GM21423 (cell line): ENCODE results near the gene LMAN1.

Experiments used
- ATAC-seq: cut with Tn5 transposase; IDR thresholded peaks from one replicate; pipeline ENCODE4 v1.9.1; 2021; ENCODE audit warnings: mild to moderate bottlenecking, moderate library complexity; ENCODE audit not compliant: unreplicated experiment

The LMAN1 gene

DNA sequence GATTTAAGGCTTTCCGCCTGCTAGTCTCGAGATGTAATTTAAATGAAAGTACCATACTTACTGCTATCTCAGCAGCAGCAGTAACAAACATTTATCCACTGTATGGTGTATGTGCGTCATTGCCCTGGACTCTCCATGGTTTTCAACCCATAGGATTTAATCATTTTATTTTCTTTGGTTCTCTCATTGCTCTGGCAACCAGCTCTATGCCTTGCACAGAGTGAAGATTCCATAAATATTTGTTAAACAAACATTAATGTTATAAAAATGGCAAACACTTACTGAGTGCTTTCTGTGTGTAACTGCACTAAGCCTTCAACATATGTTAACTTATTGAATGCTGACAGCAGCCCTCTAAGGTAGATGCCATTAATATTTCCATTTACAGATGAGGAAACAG is 1.3 kb upstream of the LMAN1 start:
- ATAC-seq, result no peak

GRCh38 chr18:59359576-59359952 is 499 bp upstream of the LMAN1 start:
- ATAC-seq, result no peak

- ATAC-seq, result no peak
Measured at GRCh38 chr18:59358414-59358711, 702 bp downstream of the LMAN1 start.

DNA sequence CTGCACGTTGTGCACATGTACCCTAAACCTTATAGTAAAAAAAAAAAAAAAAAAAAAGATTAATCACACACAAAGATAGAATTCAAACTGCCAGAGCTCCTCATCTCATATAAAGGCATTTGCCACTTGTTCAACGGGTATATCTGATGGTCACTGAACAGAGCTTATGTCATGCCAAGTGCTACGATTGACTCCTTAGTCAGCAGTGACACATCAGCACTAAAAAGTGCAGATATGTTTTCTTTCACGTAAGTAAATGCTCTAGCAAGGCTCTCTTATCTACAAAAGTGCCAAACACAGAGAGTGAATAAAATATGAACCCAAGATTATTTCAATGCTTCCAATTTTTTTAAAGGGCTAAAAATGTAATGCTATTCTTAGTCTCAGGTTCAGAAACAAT is 1.1 kb downstream of the LMAN1 start:
- no peak for ATAC-seq

- no peak for ATAC-seq
Measured at GRCh38 chr18:59354731-59355130, 4.3 kb downstream of the LMAN1 start.

GRCh38 chr18:59353079-59353680 is 5.9 kb downstream of the LMAN1 start:
- no peak for ATAC-seq

DNA sequence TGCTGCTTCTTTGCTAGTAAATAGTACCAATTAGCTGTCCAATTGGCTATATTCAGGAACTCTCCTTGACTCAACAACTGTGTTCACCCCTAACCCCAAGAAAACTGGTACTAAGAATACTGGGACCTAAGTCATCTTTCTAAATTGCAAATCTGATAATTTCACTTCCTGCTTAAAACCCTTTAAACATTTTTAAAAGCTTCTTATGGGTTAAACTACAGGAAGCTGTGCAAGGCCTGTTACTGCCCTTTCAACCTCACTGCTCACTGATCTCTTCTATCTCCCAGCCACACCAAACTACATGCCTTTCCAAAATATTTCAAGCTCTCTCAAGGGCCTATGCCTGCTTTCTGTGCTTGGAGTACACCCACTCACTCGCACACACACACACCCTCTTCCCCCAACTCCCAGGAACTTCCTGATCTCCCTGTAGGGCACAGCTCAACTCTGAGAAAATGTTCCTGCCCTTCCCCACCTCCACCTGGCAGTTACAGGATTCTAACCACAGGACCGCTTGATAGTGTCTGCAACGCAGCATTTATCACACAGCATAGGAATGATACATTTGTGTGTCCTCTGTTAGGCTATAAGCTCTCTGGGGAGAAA is 6.7 kb downstream of the LMAN1 start:
- ATAC-seq, result no peak

DNA sequence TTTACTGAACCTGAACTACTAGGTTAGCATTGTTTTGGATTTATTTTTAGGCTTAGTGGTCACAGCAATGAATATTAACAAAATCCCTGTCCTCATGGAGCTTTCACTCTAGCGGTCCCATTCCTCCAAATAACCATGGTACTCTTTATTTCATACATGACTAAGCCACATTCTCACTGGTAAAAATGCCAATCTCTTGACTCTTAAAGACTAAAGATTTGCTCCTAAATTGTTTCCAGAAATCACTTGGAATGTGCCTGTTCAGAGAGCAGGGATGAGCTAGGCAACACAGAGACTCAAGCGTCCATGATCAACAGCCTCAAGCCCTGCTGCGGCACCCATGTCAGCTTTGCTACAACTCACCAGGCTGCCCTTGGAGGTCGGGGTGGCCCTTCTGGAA is 13.5 kb downstream of the LMAN1 start:
- ATAC-seq, result no peak

DNA sequence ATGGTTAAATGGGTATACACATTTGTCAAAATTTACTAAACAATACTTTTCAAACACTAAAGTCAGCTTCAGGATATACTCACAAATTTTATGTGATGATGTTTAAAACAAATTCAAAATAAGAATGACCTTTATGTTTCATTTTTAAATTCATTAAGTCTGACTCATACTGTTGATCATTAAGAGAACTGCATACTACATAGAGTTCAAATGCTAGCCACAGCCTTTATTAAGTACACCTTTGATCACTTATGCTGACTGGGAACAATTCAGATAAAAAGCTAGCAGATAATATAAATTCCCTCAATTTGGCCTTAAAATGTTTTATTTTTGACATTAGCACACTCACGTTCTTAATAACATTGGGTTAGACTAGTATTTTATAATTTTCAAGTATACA is 14.1 kb downstream of the LMAN1 start:
- no peak for ATAC-seq

DNA sequence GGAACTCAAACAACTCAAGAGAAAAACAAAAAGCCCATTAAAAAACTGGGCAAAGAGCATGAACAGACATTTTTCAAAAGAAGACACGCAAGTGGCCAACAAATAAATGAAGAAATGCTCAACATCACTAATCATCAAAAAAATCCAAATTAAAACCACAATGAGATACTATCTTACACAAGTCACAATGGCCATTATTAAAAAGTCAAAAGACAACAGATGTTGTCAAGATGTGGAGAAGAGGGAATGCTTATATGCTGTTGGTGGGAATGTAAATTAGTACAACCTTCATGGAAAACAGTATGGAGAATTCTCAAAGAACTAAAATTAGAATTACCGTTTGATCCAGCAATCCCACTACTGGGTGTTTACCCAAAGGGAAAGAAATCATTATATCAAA is 15.1 kb downstream of the LMAN1 start:
- no peak for ATAC-seq

- ATAC-seq, result no peak
Measured at GRCh38 chr18:59340817-59341216, 18.2 kb downstream of the LMAN1 start.

GRCh38 chr18:59340312-59340711 is 18.8 kb downstream of the LMAN1 start:
- no peak for ATAC-seq

GRCh38 chr18:59332986-59333385 is 26.1 kb downstream of the LMAN1 start:
- no peak for ATAC-seq

DNA sequence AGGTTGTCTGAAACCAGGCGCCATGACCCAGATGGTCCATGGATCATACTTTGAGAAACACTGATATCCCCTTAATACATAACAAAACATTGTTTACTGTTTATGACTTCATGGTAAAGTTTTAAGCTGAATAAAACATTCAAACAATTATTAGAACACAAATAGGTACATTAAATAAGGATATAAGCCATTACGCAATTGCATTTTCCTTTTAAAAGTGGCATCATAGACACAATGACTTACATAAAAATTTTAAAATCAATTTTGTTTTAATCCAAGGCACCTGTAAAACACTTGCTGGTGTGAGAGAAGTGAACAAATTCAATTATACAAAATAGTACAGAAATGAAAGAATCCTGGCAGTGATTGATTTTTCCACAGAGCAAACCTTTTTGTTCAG is 30.4 kb downstream of the LMAN1 start:
- no peak for ATAC-seq

DNA sequence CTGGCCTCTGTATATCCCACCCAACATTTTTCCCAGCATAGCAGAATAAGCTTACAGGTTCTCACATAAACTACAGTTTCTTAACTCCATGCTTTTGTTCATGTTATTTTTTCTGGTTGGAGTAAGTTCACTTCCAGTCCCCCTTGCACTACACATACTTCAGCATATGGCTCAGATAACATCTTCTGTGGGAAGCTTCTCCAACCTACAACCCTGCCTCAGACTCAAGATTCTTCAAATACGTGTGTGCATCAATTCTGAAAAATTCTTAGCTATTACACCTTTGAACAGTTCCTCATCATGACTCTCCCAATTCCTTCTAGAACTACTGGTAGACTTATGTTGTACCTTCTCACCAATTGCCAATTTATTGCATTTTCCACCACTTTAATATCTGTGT is 33.1 kb downstream of the LMAN1 start:
- ATAC-seq, result no peak

DNA sequence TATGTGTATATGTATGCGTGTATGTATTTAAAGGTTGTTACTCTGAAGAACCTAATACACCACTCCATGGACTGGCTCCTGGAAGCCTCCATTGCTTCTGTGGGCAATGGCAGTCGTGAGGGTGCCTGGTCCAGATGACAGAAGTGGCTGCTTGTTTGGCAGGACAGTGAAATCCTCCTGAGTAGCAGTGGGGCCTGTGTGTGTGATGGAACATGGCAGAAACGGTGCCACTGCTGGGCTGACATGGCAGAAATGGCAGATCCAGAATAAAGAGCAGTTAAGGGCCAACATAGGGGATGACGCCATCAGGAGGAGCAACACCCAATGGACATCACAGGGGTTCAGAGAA is 34.5 kb downstream of the LMAN1 start:
- ATAC-seq, result no peak

DNA sequence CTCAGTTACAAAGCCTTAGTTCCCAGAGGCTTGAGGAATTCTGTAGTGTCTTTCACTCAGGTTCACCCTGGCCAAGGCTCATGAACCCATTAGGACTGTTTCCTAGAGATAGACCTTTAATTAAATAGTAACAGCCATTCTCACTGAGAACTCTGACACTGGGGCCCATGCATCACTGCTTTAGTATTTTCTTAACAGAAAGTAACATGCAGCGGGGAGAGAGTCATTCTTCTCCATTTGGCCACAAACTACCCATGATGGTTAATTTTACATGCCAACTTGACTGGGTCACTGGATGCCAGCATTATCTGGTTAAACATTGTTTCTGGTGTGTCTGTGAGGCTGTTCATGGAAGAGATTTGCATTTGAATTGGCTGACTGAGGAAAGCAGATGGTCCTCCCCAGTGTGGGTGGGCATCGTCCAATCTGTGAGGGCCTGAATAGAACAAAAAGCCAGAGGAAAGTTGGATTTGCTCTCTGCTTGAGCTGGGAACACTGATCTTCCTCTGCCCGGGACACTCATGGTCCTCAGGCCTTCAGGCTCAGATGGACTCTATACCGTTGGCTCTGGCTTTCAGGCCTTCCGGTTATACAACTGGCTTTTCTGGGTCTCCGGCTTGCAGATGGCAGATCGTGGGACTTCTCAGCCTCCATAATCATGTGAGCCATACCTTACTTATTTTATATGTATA is 35.0 kb downstream of the LMAN1 start:
- no peak for ATAC-seq

GRCh38 chr18:59318460-59319050 is 40.5 kb downstream of the LMAN1 start, which contains the start of gene CPLX4:
TSS of gene CPLX4 (minus strand) at chr18:59318649. CDS start at chr18:59318462, 187 bp downstream.
- ATAC-seq, result no peak

DNA sequence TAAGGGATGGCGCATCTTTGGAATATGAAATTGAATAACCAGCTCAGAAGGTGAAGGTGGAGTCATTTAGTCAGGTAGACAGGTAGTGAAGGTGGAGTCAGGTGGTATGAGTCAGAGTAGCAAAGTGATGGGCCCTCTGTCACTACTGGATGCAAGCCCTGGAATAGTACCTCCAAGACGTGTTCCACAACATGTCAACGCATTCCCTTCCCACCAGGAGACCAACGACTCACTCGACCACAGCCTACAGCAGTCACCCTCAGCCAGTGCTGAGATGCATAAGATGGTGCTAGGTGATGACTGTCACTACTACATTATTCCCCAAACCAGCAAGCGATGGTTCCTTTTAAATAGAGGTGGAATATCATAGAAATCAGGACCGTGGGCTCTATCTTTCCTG is 47.4 kb downstream of the LMAN1 start:
- no peak for ATAC-seq

DNA sequence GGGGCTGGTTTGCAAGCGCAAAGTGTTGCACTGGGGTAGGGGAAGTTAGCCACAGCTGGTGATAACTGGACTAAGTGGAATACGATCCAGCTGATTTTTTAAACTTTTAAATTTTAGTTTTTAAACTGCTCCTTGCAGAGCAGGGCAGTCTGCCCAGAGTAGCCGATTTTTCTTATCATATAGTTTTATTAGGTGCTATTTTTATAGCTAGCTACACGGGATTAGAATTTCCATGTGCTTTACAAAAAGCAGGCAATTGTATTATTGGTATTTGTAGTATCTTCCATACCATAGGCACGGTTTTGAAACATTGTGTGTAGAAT is 50.2 kb downstream of the LMAN1 start:
- ATAC-seq, result no peak

GRCh38 chr18:59308248-59308937 is 50.7 kb downstream of the LMAN1 start:
- peak; percentile 80 for ATAC-seq

GRCh38 chr18:59306640-59307039 is 52.4 kb downstream of the LMAN1 start:
- no peak for ATAC-seq
